GM12874 (cell line): ENCODE measurements around the gene CASQ1.

ENCODE experiments used
- TF ChIP-seq, protein P1 (sequence below): IDR thresholded peaks from 2 replicates; pipeline ENCODE4 v1.5.1; 2011; ENCODE audit warnings: low read depth, mild to moderate bottlenecking, control low read depth, low read length, moderate library complexity; ENCODE audit not compliant: insufficient read depth

Gene CASQ1

DNA sequence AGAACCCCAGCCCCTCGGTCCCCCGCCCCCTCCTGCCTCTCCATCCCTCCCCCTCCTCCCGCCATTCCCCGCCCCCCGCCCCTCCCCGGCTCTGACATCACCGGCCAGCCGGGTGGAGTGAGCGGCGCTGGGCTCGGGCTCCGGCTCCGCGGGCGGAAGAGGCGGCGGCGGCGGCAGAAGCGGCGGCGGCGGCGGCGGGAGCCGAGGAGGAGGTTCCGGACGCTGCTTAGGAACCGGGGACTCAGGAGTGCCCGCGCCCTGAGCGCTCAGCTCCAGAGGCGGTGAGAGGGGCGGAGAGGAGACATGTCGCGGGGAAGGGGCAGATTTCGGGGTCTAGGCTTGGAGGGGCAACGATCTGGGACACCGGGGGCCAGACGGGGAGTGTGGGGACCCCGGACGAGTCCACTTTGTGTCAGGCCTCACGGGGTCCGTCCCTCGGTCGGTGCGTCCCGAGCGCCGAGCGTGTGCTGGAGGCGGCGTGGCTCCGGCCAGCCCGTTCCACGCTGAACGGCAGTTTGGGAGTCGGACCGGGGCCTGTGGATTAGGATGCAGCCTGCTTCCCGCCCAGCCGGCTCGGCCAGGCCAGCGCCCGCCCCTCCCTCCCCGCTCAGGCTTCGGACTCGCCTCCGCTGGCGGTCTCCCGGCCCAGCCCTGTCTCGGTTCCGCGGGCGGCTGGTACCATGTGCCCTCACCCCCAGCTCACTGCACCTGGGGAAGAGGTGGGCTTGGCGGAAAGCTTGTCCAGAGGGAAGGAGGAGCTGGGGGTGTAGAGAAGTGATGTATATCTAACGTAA, 15.1 kb downstream of the CASQ1 start, which contains the start of gene PEA15:
Gene PEA15, plus strand, starts transcription at position 143 of the 794 bp plus-strand sequence. CDS start 6,161 bp downstream, outside the sequence.
- TF ChIP-seq, protein P1, sequence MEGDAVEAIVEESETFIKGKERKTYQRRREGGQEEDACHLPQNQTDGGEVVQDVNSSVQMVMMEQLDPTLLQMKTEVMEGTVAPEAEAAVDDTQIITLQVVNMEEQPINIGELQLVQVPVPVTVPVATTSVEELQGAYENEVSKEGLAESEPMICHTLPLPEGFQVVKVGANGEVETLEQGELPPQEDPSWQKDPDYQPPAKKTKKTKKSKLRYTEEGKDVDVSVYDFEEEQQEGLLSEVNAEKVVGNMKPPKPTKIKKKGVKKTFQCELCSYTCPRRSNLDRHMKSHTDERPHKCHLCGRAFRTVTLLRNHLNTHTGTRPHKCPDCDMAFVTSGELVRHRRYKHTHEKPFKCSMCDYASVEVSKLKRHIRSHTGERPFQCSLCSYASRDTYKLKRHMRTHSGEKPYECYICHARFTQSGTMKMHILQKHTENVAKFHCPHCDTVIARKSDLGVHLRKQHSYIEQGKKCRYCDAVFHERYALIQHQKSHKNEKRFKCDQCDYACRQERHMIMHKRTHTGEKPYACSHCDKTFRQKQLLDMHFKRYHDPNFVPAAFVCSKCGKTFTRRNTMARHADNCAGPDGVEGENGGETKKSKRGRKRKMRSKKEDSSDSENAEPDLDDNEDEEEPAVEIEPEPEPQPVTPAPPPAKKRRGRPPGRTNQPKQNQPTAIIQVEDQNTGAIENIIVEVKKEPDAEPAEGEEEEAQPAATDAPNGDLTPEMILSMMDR, result no peak

DNA sequence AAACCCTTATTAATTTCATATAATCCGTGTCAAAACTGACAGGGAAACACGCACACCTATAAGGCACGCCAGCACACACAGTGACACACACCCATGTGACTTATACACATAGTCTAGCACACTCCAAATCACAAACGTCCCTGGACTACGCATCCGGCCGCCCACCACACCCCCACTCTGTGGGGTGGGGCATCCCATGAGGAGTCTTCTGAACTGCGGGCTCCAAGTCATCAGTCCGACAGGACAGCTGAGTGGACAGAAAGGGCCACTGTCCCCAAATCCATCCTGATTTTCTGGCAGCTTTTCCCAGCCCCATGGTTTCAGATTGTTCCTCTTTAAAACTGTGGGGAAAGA, 15.6 kb downstream of the CASQ1 start:
- TF ChIP-seq, protein P1, result no peak

DNA sequence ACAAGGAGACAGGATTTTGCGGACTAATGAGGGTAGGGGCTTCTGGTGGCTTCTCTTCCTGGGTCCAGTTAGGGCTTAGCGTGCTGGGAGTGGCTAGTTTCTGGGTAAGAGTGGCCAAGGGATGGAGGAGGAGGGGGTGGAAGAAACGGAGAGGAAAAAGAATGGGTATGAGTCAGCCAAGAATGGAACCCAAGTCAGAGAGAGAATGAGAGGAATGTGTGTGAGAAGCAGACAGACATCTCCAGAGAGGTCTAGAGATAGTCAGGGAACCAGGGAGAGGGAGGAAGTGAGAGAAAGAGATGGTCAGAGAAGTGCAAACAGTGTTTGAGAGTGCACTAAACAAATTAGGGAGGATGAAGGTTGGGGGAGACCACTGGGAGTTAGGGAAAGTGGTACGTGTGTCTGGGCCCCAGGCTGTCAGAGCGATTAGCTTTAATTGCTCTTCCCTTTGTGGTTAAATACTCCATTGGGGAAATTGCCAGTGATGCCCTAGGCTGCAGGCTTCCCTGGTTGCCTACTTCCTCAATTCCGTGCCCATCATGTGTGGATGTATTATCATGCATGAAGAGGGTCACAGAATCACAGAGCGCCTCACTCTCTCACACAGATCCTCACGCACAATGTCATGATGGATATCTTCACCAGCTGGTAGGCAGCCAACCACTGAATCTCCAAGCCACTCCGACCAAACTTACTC, 16.2 kb downstream of the CASQ1 start:
- TF ChIP-seq, protein P1, result no peak

DNA sequence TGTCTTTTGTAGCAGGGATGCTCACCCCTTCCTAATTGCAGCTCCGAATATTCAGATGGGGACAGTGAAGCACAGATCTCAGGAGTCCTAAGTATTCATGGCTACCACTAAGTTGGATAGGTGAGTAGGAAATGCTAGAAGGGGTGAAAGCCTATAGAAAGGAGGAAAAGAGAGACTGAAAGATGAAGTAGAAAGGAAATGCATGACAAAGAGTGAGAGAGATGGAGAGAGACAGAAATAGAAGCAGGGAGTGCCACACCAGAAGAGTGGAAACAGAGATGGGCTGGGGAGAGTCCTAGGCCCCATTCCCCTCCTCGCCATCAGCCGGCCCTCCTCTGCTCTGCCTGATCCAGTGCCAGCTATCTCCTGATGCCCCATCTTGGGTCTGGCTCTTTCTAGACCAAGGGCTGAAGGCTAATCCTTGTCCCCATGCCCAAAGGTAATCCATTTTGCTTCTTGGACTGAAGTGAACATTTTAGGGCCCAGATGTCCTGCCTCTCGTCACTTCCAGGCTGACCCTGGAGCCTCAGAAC, 16.8 kb downstream of the CASQ1 start:
- TF ChIP-seq, protein P1, result no peak

DNA sequence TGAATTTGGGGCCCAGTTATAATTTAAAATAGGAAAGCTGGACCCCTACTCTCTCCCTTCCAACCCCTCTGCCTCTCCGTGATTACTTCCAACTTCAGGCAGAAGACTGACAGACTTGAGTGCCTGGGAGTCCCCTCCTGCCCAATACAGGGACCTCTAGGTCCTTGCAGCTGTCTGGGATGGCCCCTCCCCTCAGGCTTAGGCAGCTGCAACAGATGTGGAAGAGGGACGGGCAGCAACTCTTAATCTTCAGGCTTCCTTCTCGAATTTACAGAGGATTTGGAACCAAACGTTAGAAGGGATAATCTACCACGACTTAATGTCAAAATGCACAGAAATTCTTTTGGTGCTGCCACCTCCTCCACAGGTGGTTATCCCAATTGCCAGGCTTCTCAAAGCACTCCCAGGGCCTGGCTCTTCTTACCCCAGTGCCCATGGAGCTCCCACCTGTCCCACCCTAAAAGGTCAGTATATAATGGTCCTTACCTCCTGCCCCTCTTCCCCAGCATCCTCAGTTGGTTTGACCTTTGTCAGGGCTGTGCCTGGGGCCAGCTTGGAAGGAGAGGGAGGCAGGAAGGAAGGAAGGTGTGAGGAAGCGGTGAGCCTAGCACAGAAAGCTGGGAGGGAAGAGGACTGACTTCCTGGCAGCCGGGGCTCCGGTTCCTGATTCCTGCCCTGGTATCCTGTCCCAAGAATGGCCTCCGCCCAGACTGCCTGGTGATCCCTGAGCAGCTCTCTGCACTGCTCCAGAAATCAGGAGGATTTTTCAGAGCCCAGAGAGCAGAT, 17.6 kb downstream of the CASQ1 start:
- TF ChIP-seq, protein P1, result no peak

DNA sequence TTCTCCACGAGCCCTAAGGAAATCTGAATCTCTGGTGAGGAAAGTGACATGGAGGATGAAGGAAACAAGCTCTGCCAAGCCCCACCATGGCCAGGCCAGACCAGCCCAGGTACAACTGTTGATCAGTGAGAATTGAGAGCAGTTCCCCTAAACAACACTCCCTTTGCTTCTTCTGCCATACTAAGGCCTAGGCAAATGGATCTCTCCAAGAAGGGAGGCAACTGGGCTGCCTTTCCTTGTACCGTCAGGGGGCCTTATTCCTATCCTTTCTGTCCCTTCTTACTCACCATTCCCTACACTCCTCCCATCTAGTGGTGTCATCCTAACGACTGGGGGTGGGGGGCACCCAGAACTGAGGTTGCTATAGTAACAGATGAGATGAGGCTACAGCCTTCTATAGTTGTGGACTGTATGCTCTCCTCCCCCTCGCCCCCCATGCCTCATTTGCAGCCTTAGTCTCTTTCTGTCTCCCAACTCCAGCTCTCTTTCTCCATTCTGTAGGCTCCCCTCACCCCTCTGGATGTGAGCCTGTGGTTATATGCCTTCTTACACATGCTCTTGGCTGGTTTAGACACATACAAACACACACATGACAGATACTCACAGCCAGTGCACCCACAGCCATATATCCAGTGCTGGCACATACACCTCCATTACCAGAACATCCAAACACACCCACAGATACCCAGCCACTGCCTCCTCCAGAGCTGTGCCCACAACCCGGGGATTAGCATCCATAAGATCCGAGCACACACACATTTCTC, 18.4 kb downstream of the CASQ1 start:
- TF ChIP-seq, protein P1, result no peak
